DND-41 (cell line): ENCODE results near the gene CDK19.

Source experiments
- ATAC-seq: fragments of 200-7000 bp; cut with Tn5 transposase; 3 replicates; pipeline ENCODE4 v1.9.1; 2021; ENCODE audit warnings: low read depth; ENCODE audit not compliant: insufficient read depth
- DNase-seq: peaks from one replicate; pipeline ENCODE4 v3.0.0-alpha.2; 2020
- H2AFZ ChIP-seq: 2 replicates; pipeline ENCODE4 v1.6.0; 2012; ENCODE audit warnings: low read depth, low read length
- H3K27ac ChIP-seq: 2 replicates; pipeline ENCODE4 v1.5.1; 2012; ENCODE audit warnings: low read length, inconsistent platforms
- H3K27me3 ChIP-seq: fragments of 200-600 bp; sonication (generic); 2 replicates; pipeline ENCODE4 v1.6.0; 2012; ENCODE audit warnings: low read length, mild to moderate bottlenecking, inconsistent platforms; ENCODE audit not compliant: insufficient read depth, poor library complexity
- H3K36me3 ChIP-seq: 2 replicates; pipeline ENCODE4 v1.5.1; 2012; ENCODE audit warnings: low read length, inconsistent platforms; ENCODE audit not compliant: insufficient read depth
- H3K4me1 ChIP-seq: 2 replicates; pipeline ENCODE4 v1.5.1; 2012; ENCODE audit warnings: mild to moderate bottlenecking, low read length; ENCODE audit not compliant: insufficient read depth
- H3K4me2 ChIP-seq: 2 replicates; pipeline ENCODE4 v1.6.0; 2012; ENCODE audit warnings: mild to moderate bottlenecking, moderate library complexity, low read length, inconsistent platforms; ENCODE audit not compliant: insufficient read depth
- H3K4me3 ChIP-seq, 2 experiments: fragments of 200-600 bp in 1 of 2; shearing (Covaris generic) in 1 of 2; 2 replicates each; pipeline ENCODE4 v1.5.1; 2012 to 2016; ENCODE audit warnings: inconsistent platforms in 2 of 2, low read length in 2 of 2, mild to moderate bottlenecking in 2 of 2, low read depth in 1 of 2, moderate library complexity in 1 of 2
- H3K79me2 ChIP-seq: 2 replicates; pipeline ENCODE4 v1.6.0; 2012; ENCODE audit warnings: low read length, inconsistent platforms; ENCODE audit not compliant: insufficient read depth
- H3K9ac ChIP-seq: 2 replicates; pipeline ENCODE4 v1.6.0; 2012; ENCODE audit warnings: low read depth, mild to moderate bottlenecking, inconsistent platforms, low read length, moderate library complexity
- H3K9me3 ChIP-seq: 2 replicates; pipeline ENCODE4 v1.5.1; 2012; ENCODE audit warnings: low read length, moderate library complexity, mild to moderate bottlenecking, inconsistent platforms; ENCODE audit not compliant: insufficient read depth, severe bottlenecking
- H4K20me1 ChIP-seq: 2 replicates; pipeline ENCODE4 v1.6.0; 2012; ENCODE audit warnings: low read length; ENCODE audit not compliant: insufficient read depth
- CTCF ChIP-seq: IDR thresholded peaks from 2 replicates; pipeline ENCODE4 v1.5.1; 2012; ENCODE audit warnings: borderline replicate concordance, low read length, moderate library complexity, mild to moderate bottlenecking; ENCODE audit not compliant: poor library complexity, severe bottlenecking; ENCODE audit errors: extremely low read depth
- EZH2 ChIP-seq: IDR thresholded peaks from 3 replicates; pipeline ENCODE4 v1.6.1; 2012; ENCODE audit warnings: borderline replicate concordance, low read depth, mild to moderate bottlenecking, moderate library complexity, low read length, inconsistent platforms; ENCODE audit not compliant: severe bottlenecking

CDK19 gene

DNA sequence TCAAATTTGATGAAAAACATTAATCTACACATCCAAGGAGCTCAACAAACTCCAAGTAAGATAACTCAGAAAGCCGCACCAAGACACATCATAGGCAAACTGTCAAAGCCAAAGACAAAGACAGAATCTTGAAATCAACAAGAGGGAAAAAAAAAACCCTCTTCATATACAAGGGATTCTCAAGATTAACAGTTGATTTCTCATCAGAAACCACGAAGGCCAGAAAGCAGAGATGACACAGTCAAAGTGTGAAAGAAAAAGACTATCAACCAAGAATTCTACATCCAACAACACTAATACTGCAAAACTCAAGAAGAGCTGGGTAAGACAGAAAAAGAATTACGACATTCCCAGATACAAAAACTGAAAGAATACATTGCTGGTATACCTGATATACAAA is 73.8 kb downstream of the CDK19 start:
- no peak for ATAC-seq
- Histone ChIP-seq H3K79me2 (no peaks in the 10 kb centered on the region), H2AFZ (no peak overlapping the region), H3K27ac (no peak overlapping the region), H3K4me1 (no peaks in the 10 kb centered on the region), H3K9me3 (peaks cover 32% of the 10 kb centered on the region), H3K4me2 (no peak overlapping the region), H4K20me1 (no peaks in the 10 kb centered on the region), H3K36me3 (peaks cover 47% of the 10 kb centered on the region; the same call in 1 of the 2 replicates), H3K9ac (no peak overlapping the region), H3K27me3 (no peaks in the 10 kb centered on the region), H3K4me3 (no peak overlapping the region)
- no peak for DNase-seq
- TF ChIP-seq CTCF (no peak), EZH2 (no peak)

DNA sequence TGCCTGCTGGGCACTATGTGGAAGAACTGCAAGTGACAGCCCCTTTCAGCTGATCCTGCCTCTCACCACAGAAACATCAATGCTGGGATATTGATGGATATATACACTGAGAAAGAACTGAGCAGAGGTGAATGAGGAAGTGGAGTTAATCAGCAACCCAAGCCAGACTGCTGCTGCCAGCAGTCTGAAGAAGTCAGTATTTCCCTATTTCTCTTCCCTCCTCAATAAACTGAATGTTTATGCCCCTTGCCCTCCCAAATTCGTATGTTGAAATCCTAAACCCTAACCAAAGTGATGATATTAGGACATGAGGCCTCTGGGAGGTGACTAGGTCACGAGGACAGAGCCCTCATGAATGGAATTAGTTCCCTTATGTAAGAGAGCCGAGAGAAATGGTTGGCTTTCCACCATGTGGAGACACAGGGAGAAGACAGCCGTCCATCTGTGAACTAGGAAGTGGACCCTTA is 76.3 kb downstream of the CDK19 start:
- Histone ChIP-seq H3K9me3 (peaks cover 23% of the 10 kb centered on the region), H3K27ac (no peak overlapping the region), H4K20me1 (no peaks in the 10 kb centered on the region), H3K4me1 (no peaks in the 10 kb centered on the region), H3K4me2 (no peak overlapping the region), H2AFZ (no peak overlapping the region), H3K79me2 (no peaks in the 10 kb centered on the region), H3K9ac (no peak overlapping the region), H3K27me3 (no peaks in the 10 kb centered on the region), H3K4me3 (no peak overlapping the region), H3K36me3 (peaks cover 36% of the 10 kb centered on the region; the same call in 1 of the 2 replicates)
- no peak for ATAC-seq
- TF ChIP-seq CTCF (no peak), EZH2 (no peak)
- no peak for DNase-seq

DNA sequence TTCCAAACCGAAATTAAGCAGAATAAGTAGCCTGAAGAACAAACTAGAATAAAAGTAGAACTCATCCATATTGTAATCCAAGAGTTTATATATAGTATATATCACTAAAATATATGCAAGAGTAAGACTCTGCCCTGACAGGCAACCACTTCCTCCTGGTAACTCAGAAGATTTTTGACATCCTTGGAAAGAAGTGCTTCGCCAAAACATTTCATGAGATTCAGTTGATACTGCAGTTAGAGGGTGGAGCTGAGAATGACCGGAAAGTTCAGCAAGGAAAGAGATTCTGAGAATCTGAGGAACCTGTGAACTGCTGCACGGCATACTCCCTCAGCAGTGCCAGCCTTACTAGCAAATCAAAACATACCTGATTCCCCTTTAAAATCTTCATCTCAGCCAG is 79.6 kb downstream of the CDK19 start:
- peaks cover 10% of the 10 kb centered on the region; the same call in 1 of the 2 replicates for H3K36me3 ChIP-seq
- no peak overlapping the region for H2AFZ ChIP-seq
- no peak for DNase-seq
- H3K4me1 ChIP-seq: no peaks in the 10 kb centered on the region
- no peak overlapping the region for H3K27ac ChIP-seq
- H3K79me2 ChIP-seq: no peaks in the 10 kb centered on the region
- no peak overlapping the region for H3K9ac ChIP-seq
- ATAC-seq: no peak
- H3K9me3 ChIP-seq: no peaks in the 10 kb centered on the region
- no peak overlapping the region for H3K4me3 ChIP-seq
- no peaks in the 10 kb centered on the region for H3K27me3 ChIP-seq
- no peak for TF ChIP-seq CTCF
- TF ChIP-seq EZH2: no peak
- no peaks in the 10 kb centered on the region for H4K20me1 ChIP-seq
- H3K4me2 ChIP-seq: no peak overlapping the region

DNA sequence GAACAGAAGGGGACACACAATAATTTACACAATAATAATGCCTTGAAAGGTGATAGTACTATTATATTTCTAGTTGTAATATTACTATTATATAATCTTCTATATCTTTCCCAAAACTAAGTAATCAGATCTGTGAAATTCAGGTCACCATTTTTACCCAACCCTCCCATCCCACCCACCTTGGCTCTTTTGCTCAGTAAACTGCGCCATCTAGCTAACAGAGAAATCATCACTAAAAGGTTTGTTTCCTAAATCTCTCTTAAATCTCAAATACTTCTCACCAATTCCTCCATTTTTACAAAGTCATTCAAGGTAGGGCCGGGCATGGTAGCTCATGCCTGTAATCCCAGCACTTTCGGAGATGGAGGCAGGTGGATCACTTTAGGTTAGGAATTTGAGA is 83.4 kb downstream of the CDK19 start:
- H3K4me1 ChIP-seq: no peaks in the 10 kb centered on the region
- H3K79me2 ChIP-seq: no peaks in the 10 kb centered on the region
- H3K27me3 ChIP-seq: no peaks in the 10 kb centered on the region
- no peak overlapping the region for H3K9ac ChIP-seq
- H3K36me3 ChIP-seq: peaks cover 3% of the 10 kb centered on the region; the same call in 1 of the 2 replicates
- H3K4me2 ChIP-seq: no peak overlapping the region
- H3K9me3 ChIP-seq: no peaks in the 10 kb centered on the region
- ATAC-seq: no peak
- TF ChIP-seq CTCF (no peak), EZH2 (no peak)
- no peak for DNase-seq
- H4K20me1 ChIP-seq: no peaks in the 10 kb centered on the region
- H2AFZ ChIP-seq: no peak overlapping the region
- no peak overlapping the region for H3K27ac ChIP-seq
- H3K4me3 ChIP-seq: no peak overlapping the region
